ENCODE data around the gene CCDC137. TPM values are rescaled to one million over a fixed set of nuclear protein-coding genes. Genes with fewer than 3 reads are reported as not detected.
A peak's percentile ranks its signal among the peaks of the same experiment; 100 is the strongest.

Gene CCDC137
- total and polyA plus RNA-seq, 2 of the 13 experiments (the other 11 are each of a cell fraction or from before 2014, with no cell fraction given): 14.6 to 39.1 TPM

- TF ChIP-seq AKNA (CRISPR knock-in tag; IDR thresholded peaks at IDR 0.05; ENCODE audit: borderline replicate concordance) (no peak), ZNF275 (CRISPR knock-in tag; IDR thresholded peaks at IDR 0.05; ENCODE audit: borderline replicate concordance) (no peak), NFYB (CRISPR knock-in tag; IDR thresholded peaks at IDR 0.05) (no peak; the same call in none of the 2 replicates), ZNF749 (CRISPR knock-in tag; IDR thresholded peaks at IDR 0.05; ENCODE audit: borderline replicate concordance) (peak; percentile 83; the same call in 1 of the 2 replicates), ZBTB14 (CRISPR knock-in tag; IDR thresholded peaks at IDR 0.05) (peak; percentile 90), CSRNP2 (CRISPR knock-in tag; conservative IDR thresholded peaks at IDR 0.05; ENCODE audit: low read depth) (0 out of 2 replicates have a peak, but pooled peaks have one; percentile 43), ZNF30 (CRISPR knock-in tag; IDR thresholded peaks at IDR 0.05) (no peak), ZNF292 (CRISPR knock-in tag; IDR thresholded peaks at IDR 0.05; ENCODE audit: borderline replicate concordance, low read depth) (peak; percentile 92), ZNF782 (CRISPR knock-in tag; IDR thresholded peaks at IDR 0.05; ENCODE audit: borderline replicate concordance) (peak; percentile 91), JUND (CRISPR knock-in tag; IDR thresholded peaks at IDR 0.05) (peak; percentile 5; the same call in 1 of the 2 replicates), BCLAF1 (IDR thresholded peaks at IDR 0.05) (no peak), ZNF550 (CRISPR knock-in tag; IDR thresholded peaks at IDR 0.05; ENCODE audit: borderline replicate concordance) (no peak), ZNF484 (CRISPR knock-in tag; IDR thresholded peaks at IDR 0.05; ENCODE audit: borderline replicate concordance, low read depth) (0 out of 2 replicates have a peak, but pooled peaks have one; percentile 86), HHEX (CRISPR knock-in tag; IDR thresholded peaks at IDR 0.05) (no peak)
Measured at GRCh38 chr17:81713556-81714411, 47.2 kb downstream of the CCDC137 start (continued).
